NCI-H748 (cell line): ENCODE data around the gene MCHR1.

Experiments used
- DNase-seq: peaks from one replicate; lab custom pipeline; 2025; ENCODE audit not compliant: unreplicated experiment; lab: John Stamatoyannopoulos, UW

MCHR1 gene, protein sequence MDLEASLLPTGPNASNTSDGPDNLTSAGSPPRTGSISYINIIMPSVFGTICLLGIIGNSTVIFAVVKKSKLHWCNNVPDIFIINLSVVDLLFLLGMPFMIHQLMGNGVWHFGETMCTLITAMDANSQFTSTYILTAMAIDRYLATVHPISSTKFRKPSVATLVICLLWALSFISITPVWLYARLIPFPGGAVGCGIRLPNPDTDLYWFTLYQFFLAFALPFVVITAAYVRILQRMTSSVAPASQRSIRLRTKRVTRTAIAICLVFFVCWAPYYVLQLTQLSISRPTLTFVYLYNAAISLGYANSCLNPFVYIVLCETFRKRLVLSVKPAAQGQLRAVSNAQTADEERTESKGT

DNA sequence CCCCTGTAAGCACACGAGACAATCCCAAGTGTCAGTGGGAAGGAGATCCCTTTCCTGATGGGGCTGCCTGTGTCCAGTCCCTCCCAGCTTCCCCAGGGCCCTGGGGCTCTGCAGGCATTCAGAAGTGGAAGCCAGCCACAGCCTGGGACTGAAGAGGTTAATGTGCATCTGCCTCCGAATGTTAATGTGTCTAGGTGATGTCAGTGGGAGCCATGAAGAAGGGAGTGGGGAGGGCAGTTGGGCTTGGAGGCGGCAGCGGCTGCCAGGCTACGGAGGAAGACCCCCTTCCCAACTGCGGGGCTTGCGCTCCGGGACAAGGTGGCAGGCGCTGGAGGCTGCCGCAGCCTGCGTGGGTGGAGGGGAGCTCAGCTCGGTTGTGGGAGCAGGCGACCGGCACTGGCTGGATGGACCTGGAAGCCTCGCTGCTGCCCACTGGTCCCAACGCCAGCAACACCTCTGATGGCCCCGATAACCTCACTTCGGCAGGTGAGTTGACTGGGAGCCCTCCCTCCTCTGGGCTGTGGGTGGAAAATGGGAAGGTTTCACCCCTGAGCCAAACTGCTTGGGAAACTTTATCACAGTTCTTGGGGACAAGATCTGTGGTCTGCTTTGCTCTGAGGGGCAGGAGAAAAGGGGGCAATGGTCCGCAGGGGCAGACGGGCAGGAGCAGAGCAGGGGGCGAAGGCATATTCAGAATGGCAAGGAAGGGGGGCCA lies at the start of gene MCHR1:
Gene MCHR1 (plus strand): TSS at position 236 of the 715 bp plus-strand sequence. CDS start 169 bp downstream, at position 405.
- DNase-seq, result no peak

DNA sequence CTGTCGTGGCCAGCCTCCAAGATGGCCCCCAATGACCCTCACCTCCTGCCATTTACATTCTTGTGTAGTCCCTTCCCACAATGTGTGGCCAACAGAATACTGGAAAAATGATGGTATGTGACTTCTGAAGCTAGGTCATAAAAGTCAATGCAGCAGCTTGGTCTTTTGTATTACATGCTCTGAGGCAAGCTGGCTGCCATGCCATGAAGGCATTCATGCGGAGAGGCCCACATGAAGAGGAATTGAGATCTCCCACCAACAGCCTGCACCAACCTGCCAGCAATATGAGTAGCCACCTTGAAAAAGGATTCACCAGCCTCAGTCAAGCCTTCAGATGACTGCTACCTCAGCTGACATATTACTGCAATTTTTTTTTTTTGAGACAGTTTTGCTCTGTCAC lies 47.4 kb upstream of the MCHR1 start:
- no peak for DNase-seq

- no peak for DNase-seq
These were observed 46.2 kb upstream of the MCHR1 start for GRCh38 chr22:40633036-40633435.

- DNase-seq, result no peak
These were observed 45.0 kb upstream of the MCHR1 start for GRCh38 chr22:40634119-40634903.

- DNase-seq, result no peak
These were observed 44.0 kb upstream of the MCHR1 start for GRCh38 chr22:40635043-40635939.

DNA sequence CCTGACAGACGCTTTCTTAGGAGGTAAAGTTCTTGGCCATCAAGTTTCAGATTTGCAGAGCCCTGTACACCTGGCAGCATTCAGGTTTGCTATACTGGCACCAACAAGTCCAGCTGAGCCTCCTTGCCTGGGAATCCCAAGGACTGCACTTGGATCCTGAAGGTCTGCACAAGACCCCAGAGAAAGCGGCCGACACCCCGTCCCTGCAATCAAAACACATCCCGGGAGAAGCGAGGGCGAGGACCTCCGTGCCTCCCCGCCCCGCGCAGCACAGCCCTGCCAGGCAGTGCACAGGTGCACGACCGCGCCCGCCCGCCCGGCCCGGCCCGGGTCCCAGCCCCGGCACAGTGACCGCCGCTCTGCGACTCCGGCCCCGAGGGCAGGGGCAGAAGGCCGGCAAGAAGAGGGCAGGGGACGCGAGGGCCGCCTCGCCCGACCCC lies 43.3 kb upstream of the MCHR1 start:
- DNase-seq, result peak; percentile 51

GRCh38 chr22:40636380-40637182 lies 42.7 kb upstream of the MCHR1 start, which contains the start of gene MRTFA:
MRTFA (minus strand) TSS chr22:40636719.
- peak; percentile 98 for DNase-seq

DNA sequence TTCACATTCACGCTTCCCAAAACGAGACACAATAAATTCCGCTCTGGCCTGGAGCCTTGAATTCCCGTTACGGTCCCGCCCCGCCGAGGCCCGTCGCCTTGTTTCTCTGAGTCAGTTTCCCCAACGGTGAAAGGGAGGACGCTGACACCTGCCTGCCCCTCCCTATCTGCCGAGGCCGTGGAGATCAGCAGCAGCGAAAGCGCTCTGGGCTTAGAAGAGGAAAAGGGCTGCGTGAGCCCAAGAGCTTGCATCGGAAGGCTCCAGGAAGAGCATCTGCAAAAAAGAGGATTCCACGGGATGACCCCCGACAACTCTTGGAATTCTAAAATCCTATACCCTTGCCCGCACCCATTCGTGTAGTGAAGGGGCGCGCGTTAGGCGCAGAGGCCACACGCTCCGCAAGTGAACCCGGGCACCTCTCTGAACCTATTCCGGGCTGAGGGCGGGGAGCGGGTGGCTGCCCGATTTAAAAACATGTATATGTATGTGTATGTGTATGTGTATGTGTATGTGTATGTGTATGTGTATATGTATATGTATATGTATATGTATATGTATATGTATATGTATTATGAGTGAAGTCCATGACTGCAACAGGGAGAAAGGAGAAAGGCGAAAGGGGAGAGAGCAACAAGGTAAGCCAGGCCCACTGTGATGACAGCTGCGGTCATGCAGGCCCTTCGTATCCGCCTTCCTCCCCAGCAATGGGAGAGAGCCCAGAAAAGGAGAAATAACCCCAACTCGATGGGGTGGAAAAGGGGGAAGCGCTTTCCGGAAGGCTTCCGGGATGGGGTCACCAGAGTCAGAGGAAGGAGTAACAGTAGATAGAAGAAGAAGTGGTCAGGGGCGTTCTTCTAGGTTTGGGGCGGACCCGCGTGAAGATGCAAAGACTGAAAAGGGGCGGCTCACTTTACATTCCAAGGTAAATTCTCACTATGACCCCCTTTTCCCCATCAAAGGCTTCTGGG lies 41.8 kb upstream of the MCHR1 start:
- DNase-seq, result peak; percentile 48

DNA sequence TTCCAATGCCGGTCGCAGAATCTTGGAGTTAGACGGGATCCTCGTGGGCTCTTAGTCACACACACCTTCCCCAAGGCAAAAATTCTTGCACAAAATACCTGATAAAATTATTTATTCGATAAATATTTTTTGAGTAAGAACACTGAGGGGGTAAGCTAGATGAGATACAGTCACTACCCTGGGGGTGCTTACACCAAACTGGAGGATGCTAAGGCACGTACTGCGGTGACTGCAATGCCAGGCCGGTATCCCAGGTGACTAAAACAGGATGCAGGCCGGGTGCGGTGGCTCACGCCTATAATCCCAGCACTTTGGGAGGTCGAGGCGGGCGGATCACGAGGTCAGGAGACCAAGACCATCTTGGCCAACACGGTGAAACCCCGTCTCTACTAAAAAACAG lies 41.0 kb upstream of the MCHR1 start:
- no peak for DNase-seq

DNA sequence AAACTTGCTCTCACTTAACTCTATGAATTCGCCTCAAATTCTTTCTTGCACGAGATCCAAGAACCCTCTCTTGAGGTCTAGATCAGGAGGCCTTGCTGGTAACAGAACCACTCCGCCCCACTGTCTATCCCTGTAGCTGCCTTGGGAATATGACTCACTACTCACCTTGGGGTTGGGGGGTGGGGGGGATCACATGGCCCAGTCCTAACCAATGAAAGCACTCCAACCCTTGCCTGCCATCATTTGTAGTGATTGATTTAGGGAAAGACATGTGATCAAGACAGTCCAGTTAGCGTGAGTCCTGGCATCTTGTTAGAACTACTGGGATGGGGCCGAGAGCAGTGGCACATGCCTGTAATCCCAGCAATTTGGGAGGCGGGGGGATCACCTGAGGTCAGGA lies 38.0 kb upstream of the MCHR1 start:
- no peak for DNase-seq

- no peak for DNase-seq
These were observed 37.0 kb upstream of the MCHR1 start for GRCh38 chr22:40642316-40642715.

- no peak for DNase-seq
These were observed 33.6 kb upstream of the MCHR1 start for GRCh38 chr22:40645579-40646197.

- no peak for DNase-seq
These were observed 30.9 kb upstream of the MCHR1 start for GRCh38 chr22:40648386-40648785.

GRCh38 chr22:40651057-40651456 lies 28.2 kb upstream of the MCHR1 start:
- DNase-seq, result no peak

- peak; percentile 92 for DNase-seq
These were observed 27.5 kb upstream of the MCHR1 start for GRCh38 chr22:40651563-40652501.

GRCh38 chr22:40653361-40653760 lies 25.9 kb upstream of the MCHR1 start:
- no peak for DNase-seq
